Memory B cell (primary cell): Measurements from ENCODE around the gene ARL4C.

ENCODE experiments used
- ATAC-seq: fragments of 150-1000 bp; cut with Tn5 transposase; 2 replicates; pipeline ENCODE4 v1.10.0; 2021; ENCODE audit warnings: low read depth, mild to moderate bottlenecking, moderate library complexity
- DNase-seq, 2 donors: peaks; one replicate each; pipeline ENCODE4 v3.0.0; 2022; ENCODE audit warnings: low spot score in 2 of 2
- H3K27ac Mint-ChIP-seq: one replicate; pipeline ENCODE4 v1.8.0; 2022; ENCODE audit warnings: mild to moderate bottlenecking, moderate library complexity, mixed read lengths
- H3K27me3 Mint-ChIP-seq: one replicate; pipeline ENCODE4 v1.8.0; 2022; ENCODE audit warnings: mixed read lengths
- H3K36me3 Mint-ChIP-seq: one replicate; pipeline ENCODE4 v1.8.0; 2022; ENCODE audit warnings: mild to moderate bottlenecking, mixed read lengths
- H3K4me1 Mint-ChIP-seq: one replicate; pipeline ENCODE4 v1.8.0; 2022; ENCODE audit warnings: mixed read lengths
- H3K4me3 Mint-ChIP-seq: one replicate; pipeline ENCODE4 v1.8.0; 2022; ENCODE audit warnings: mild to moderate bottlenecking, moderate library complexity, mixed read lengths
- H3K9me3 Mint-ChIP-seq: one replicate; pipeline ENCODE4 v1.8.0; 2022; ENCODE audit warnings: mixed read lengths

The ARL4C gene

GRCh38 chr2:234514873-234515638, 18.2 kb upstream of the ARL4C start:
- DNase-seq (no peak), ATAC-seq (no peak)
- peaks cover 7% of the 10 kb centered on the region for H3K27me3 Mint-ChIP-seq
- H3K27ac Mint-ChIP-seq: no peak overlapping the region
- H3K36me3 Mint-ChIP-seq: no peaks in the 10 kb centered on the region
- no peak overlapping the region for H3K4me3 Mint-ChIP-seq
- H3K9me3 Mint-ChIP-seq: no peaks in the 10 kb centered on the region
- peaks cover 5% of the 10 kb centered on the region for H3K4me1 Mint-ChIP-seq

GRCh38 chr2:234514099-234514498, 17.2 kb upstream of the ARL4C start:
- no peak overlapping the region for H3K27ac Mint-ChIP-seq
- no peaks in the 10 kb centered on the region for H3K9me3 Mint-ChIP-seq
- DNase-seq (no peak), ATAC-seq (no peak)
- peaks cover 5% of the 10 kb centered on the region for H3K4me1 Mint-ChIP-seq
- no peak overlapping the region for H3K4me3 Mint-ChIP-seq
- no peaks in the 10 kb centered on the region for H3K36me3 Mint-ChIP-seq
- H3K27me3 Mint-ChIP-seq: peaks cover 7% of the 10 kb centered on the region

GRCh38 chr2:234512884-234513669, 16.2 kb upstream of the ARL4C start:
- Mint-ChIP-seq H3K27ac (no peak overlapping the region), H3K9me3 (no peaks in the 10 kb centered on the region), H3K27me3 (peaks cover 11% of the 10 kb centered on the region), H3K4me1 (peaks cover 5% of the 10 kb centered on the region), H3K36me3 (no peaks in the 10 kb centered on the region), H3K4me3 (no peak overlapping the region)
- ATAC-seq (no peak), DNase-seq (no peak)

- Mint-ChIP-seq H3K27ac (no peak overlapping the region), H3K36me3 (no peaks in the 10 kb centered on the region), H3K4me1 (peaks cover 10% of the 10 kb centered on the region), H3K4me3 (no peak overlapping the region), H3K27me3 (peaks cover 8% of the 10 kb centered on the region), H3K9me3 (no peaks in the 10 kb centered on the region)
- no peak for DNase-seq
- ATAC-seq: no peak
Measured at GRCh38 chr2:234502919-234503285, 6.0 kb upstream of the ARL4C start.

- Mint-ChIP-seq H3K27me3 (peaks cover 8% of the 10 kb centered on the region), H3K36me3 (no peaks in the 10 kb centered on the region), H3K4me3 (no peak overlapping the region), H3K4me1 (peaks cover 10% of the 10 kb centered on the region), H3K27ac (no peak overlapping the region), H3K9me3 (no peaks in the 10 kb centered on the region)
- DNase-seq: no peak
- no peak for ATAC-seq
Measured at GRCh38 chr2:234502285-234502918, 5.5 kb upstream of the ARL4C start.

GRCh38 chr2:234500394-234501006, 3.6 kb upstream of the ARL4C start:
- Mint-ChIP-seq H3K36me3 (peaks cover 2% of the 10 kb centered on the region), H3K27ac (no peak overlapping the region), H3K4me1 (peaks cover 13% of the 10 kb centered on the region), H3K27me3 (peaks cover 8% of the 10 kb centered on the region), H3K9me3 (no peaks in the 10 kb centered on the region), H3K4me3 (no peak overlapping the region)
- DNase-seq (peak; percentile 66 to 73), ATAC-seq (peak; percentile 78)

GRCh38 chr2:234497594-234498235, 834 bp upstream of the ARL4C start:
- no peaks in the 10 kb centered on the region for H3K9me3 Mint-ChIP-seq
- peaks cover under 1% of the 10 kb centered on the region for H3K27me3 Mint-ChIP-seq
- DNase-seq (no peak), ATAC-seq (no peak)
- peaks cover 25% of the 10 kb centered on the region for H3K4me1 Mint-ChIP-seq
- H3K27ac Mint-ChIP-seq: peak overlapping the region; percentile 72
- peaks cover 6% of the 10 kb centered on the region for H3K36me3 Mint-ChIP-seq
- H3K4me3 Mint-ChIP-seq: peak overlapping the region; percentile 81

GRCh38 chr2:234496055-234496834, 636 bp downstream of the ARL4C start:
- Mint-ChIP-seq H3K36me3 (peaks cover 8% of the 10 kb centered on the region), H3K4me1 (peaks cover 29% of the 10 kb centered on the region), H3K27me3 (no peaks in the 10 kb centered on the region), H3K4me3 (peak overlapping the region; percentile 95), H3K27ac (peak overlapping the region; percentile 84), H3K9me3 (no peaks in the 10 kb centered on the region)
- peak; percentile 64 for ATAC-seq
- peak in 1 of 2 donors; percentile 44 for DNase-seq

GRCh38 chr2:234495251-234496054, 1.4 kb downstream of the ARL4C start:
- peak overlapping the region; percentile 84 for H3K27ac Mint-ChIP-seq
- H3K27me3 Mint-ChIP-seq: no peaks in the 10 kb centered on the region
- H3K4me1 Mint-ChIP-seq: peaks cover 35% of the 10 kb centered on the region
- no peaks in the 10 kb centered on the region for H3K9me3 Mint-ChIP-seq
- DNase-seq: peak in 1 of 2 donors; percentile 30
- peak overlapping the region; percentile 95 for H3K4me3 Mint-ChIP-seq
- H3K36me3 Mint-ChIP-seq: peaks cover 8% of the 10 kb centered on the region
- ATAC-seq: no peak

- H3K27me3 Mint-ChIP-seq: no peaks in the 10 kb centered on the region
- H3K27ac Mint-ChIP-seq: peak overlapping the region; percentile 84
- H3K9me3 Mint-ChIP-seq: no peaks in the 10 kb centered on the region
- H3K36me3 Mint-ChIP-seq: peaks cover 8% of the 10 kb centered on the region
- ATAC-seq (no peak), DNase-seq (no peak)
- H3K4me3 Mint-ChIP-seq: peak overlapping the region; percentile 95
- peaks cover 36% of the 10 kb centered on the region for H3K4me1 Mint-ChIP-seq
Measured at GRCh38 chr2:234494361-234495250, 2.3 kb downstream of the ARL4C start.

- Mint-ChIP-seq H3K27ac (peak overlapping the region; percentile 84), H3K27me3 (no peaks in the 10 kb centered on the region), H3K9me3 (no peaks in the 10 kb centered on the region), H3K36me3 (peaks cover 11% of the 10 kb centered on the region), H3K4me1 (peaks cover 39% of the 10 kb centered on the region), H3K4me3 (peak overlapping the region; percentile 95)
- ATAC-seq (no peak), DNase-seq (no peak)
Measured at GRCh38 chr2:234493796-234494195, 3.1 kb downstream of the ARL4C start.
